IPS-NIHi7 (cell line): ENCODE measurements around the gene KRT16.
"Not testable (repeated sequence)": the region's sequence is repeated elsewhere in the genome, so short reads cannot be mapped to it uniquely, and the experiment has no call there.

Source experiments
- DNase-seq: peaks from one replicate; pipeline ENCODE4 v3.0.0; 2012; ENCODE audit warnings: mixed read lengths; ENCODE audit errors: extremely low spot score

The KRT16 gene

DNA sequence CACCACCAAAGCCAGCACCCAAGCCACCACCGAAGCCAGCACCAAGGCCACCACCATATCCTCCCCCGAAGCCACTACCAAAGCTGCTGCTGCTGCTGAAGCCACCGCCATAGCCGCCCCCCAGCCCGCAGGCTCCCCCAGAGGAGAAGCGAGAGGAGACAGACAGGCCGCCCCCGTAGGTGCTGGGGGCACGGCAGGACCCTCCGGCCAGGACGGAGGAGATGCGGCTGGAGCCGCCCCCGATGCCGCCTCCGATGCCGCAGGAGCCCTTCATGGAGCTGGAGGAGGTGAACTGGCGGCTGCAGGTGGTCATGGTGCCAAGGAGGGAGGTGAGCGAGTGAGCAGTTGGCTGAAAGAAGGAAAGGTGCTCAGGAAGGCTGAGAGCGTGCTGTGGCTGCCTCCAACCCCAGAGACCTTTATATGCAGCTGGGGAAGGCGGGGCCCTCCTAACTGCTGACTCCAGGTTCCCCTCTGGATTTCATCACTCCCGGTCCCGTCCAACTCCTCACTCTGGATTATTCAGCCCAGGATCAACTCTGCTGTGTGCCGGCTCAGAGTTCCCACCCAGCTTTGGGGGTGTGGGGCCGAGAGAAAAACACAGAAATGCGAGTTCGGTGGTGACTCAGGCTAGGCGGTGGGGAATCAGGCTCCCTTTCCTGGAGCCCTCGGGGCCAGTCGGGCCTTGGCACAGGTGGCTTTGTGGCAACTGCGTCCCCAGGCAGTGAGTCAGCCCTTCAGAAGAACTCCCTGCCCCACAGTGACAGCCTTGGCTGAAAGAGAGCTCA is at the start of gene KRT16:
Gene KRT16 (minus strand): TSS at position 392 of the 785 bp plus-strand sequence. CDS start 79 bp downstream, at position 313.
- not testable (repeated sequence) for DNase-seq

DNA sequence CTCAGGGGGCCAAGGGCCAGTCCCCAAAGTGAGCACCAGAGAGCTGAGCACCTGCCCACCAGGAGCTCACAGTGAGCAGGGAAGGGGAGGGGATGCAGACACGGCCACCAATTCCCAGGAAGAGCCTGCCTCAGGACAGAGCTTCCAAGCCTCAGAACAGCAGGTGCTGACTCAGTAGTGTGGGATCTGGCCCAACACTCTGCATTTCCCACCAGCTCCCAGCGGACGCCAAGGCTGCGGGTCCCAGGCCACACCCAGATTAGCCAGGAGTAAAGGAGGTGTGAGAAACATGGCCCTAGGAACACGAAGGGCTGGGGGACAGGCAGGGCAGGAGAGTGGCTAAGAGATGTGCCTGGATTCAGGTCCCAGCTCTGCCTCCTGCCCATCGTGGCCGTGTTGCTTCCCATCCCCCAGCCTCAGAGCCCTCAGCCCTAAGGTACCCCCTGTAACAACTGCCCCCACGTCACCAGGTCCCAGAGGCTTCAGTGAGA is 47.7 kb upstream of the KRT16 start:
- DNase-seq = no peak

DNA sequence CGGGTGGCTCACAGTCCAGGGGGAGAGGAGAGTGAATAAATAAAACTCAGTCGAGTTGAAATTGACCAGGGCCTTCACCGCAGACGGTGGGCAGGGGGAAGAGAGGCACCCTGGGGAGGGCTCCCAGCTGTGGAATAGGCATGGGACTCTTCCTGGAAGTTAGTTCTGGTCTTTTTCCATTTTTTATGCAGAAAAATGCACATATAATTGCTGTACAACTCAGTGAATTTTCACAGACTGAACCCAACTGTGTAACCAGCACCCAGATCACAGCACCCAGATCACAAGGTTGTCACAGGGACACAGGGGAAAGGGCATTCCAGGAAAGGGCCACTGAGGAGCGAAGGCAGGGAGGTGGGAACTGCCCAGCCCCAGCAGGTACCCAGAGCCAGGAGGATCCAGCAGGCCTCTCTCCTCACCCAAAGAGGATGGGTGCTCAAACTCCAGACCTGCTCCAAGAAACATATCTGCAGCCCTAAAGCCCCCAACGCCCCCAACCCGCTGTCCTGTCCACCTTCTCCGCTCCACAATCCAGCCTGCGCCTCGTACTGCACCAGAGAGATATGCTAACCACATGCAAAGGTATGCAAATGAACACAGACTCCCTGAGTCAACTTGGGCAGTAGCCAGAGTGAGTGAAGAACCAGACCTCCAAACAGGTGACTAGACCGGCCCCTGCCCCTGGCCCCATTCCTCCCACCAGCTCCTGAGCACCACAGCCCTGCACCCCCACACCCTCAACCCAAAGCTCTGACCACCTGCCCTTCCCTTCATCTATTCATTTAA is 47.1 kb upstream of the KRT16 start:
- DNase-seq = no peak

DNA sequence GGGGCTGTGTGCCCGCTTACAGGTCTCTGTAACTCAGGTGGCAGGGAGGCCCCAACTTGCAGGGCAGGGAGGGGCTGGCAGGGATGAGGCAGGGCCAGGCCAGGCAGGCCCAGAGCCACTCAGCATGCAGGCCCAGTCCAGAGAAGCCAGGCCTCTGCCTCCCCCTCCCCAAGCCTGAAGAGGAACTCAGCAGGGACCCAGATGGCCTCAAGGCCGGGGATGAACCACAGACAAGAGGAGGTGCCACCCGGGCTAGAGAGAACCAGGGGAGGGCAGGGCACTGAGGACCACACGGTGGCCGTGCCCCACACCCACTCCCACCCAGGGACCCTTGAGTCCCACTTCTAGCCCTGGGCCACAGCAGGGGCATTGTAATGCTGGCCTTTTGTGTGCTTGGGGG is 46.3 kb upstream of the KRT16 start:
- no peak for DNase-seq

DNA sequence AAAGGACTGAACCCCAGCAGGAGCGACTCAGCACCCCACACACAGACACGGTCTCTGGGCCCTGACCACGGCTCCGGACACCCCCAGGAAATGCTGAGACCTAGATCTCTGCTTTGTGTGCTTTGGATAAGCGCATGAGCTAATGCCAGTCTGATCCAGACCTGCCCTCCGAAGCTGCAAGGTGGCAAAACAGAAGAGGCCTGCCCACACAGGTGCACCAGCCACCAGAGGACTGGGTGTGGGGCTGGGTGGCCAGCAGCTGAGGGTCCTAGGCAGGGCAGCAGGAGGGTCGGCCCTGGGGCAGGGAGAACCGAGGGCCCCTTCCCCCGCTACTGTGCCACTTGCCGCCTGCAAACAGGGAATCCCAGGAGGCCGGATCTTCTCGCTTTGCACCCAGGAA is 45.4 kb upstream of the KRT16 start:
- no peak for DNase-seq

- DNase-seq = no peak
These were observed 44.7 kb upstream of the KRT16 start for GRCh38 chr17:41657176-41657754.

DNA sequence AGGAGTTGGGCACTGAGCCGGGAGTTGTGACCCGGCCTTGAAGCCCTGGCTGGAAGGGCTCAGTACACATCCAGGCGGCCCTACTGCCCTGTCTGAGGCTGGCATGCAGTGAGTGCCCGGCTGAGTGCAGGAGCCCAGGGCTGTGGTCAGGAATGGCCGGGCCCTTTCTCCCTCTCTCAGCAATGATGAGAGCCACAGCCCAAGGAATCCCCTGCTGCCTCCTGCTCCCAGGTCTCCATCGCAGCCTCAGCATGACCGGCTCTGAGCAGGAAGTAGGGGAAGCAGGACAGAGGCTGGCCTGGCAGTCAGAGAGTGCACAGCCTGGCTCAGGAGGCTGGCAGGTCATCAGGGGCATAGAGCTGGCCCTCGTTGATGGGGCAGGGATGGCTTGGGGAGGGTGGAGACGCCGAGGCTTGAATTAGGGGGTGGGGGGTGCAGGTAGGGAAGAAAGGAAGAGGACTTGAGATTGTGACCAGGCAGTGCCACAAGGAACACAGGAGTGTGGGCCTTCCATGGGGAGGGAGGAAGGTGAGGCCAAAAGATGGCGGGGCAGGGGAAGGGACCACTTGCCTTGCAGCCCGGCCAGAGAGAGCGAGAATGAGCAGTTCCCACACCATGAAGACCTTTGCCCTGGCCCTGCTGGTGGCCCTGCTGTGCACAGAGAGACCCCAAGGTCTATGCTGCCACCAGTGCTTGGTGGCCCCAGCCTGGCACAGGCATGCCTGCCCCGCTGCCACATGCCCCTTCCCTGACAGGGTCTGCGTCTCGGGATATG is 43.9 kb upstream of the KRT16 start:
- no peak for DNase-seq

DNA sequence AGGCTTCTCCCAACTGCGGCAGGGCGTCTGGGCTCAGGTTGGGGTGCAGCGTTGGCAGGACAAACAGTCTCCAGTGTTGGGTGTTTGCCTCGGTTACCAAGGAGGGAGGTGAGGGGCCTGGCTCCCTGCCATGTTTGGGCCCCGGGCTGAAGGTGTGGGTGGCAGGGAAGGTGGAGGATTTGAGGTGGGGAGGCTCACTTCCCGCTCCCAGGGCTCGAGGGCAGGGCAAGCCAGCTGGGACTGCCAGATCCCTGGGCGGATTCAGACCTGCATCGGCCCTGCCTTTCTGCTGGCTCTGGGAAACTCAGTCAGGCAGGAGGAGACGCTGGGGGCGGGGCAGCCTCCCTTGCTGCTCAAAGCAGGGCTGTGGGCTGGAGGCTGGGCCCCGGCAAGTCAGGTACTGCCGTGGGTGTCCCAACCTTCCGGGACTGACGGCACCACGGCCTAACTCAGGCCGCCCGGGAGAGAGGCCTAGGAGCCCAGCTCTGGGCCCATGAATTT is 43.1 kb upstream of the KRT16 start:
- peak; percentile 55 for DNase-seq

GRCh38 chr17:41654678-41655607 is 42.4 kb upstream of the KRT16 start:
- no peak for DNase-seq

DNA sequence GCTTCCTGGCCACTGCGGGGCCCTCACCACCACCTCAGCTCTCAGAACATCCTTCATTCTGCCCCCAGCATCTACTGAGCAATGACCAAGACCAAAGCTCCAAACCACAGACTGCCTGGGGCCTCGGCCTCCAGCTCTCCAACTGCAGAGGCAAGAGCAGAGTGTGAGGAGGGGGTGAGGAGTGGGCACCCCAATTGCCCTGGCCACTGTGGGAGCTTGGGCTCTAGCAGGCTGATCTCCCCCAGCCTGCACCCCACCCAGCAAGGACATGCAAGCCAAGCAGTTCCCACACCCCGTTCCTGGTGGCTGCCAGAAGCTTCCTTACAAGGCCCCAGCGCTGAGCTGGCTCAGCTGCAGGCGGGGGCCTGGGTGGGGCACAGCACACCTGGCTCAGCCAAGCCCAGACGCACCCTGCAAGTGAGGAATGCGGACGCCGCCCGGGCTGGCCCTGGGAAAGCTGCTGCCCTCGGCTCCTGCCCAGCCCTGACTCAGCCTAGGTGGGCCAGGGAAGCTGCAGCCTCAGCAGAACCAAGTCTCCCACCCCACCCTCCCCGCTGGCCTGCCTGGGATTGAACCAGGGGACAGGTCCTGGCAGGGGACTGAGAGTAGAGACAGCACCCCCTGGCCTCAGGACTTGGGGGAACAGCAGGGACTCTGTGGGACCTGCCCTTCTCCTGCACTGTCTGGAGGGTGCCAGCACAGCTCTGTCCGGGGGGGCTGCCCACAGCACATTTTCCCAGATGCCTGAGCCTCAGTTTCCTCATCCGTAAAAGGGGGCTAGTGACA is 41.5 kb upstream of the KRT16 start:
- DNase-seq = no peak

- DNase-seq = no peak
These were observed 40.9 kb upstream of the KRT16 start for GRCh38 chr17:41653421-41653820.

GRCh38 chr17:41652461-41652970 is 39.9 kb upstream of the KRT16 start:
- no peak for DNase-seq

DNA sequence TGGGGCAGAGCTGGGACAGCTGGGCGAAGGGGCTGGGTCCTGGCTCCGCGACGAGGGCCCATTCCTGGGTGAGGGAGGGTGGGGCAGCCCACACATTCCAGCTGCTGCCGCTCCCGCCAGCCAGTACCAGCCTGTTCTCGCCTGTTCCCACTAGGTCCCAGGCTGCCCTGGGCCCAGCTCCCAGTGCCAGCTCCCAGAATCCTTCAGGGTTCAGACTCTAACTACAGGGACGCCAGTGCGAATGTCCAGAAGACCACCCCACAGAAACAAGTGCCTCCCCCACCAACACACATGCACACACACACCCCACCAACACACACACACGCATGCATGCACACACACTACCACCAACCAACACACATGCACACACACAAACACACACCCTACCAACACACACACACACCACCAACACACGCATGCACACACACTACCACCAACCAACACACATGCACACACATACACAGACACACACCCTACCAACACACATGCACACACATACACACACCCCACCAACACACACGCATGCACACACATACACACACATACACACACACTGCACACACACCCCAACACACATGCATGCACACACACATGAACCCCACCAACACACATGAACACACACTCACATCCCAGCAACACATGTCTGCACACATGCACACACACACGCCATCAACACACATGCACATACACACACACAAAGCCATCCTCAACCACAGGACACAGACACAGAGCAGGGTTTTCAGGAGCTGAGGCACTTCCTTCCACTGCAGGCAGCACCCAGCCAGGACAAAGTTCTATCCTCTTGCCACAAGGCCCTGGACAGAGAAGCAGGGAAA is 39.3 kb upstream of the KRT16 start:
- DNase-seq = no peak

- no peak for DNase-seq
These were observed 38.4 kb upstream of the KRT16 start for GRCh38 chr17:41650794-41651624.

DNA sequence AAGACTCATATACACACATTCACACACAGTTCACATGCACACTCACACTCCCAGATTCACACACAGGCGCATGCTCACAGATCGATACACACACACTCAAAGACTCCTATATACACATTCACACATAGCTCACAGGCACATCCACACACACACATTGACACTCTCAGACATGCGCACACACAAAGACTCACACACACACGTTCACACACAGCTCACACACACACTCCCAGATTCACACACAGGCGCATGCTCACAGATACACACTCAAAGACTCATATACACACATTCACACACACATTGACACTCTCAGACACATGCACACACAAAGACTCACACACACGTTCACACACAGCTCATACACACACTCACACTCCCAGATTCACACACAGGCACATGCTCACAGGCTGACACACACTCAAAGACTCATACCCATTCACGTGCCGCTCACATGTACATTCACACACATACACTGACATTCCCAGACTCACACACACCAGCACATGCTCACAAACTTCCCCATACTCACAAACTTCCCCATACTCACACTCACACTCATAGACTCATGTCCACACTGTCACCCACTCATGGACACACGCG is 37.5 kb upstream of the KRT16 start:
- DNase-seq = no peak

- peak; percentile 90 for DNase-seq
These were observed 36.0 kb upstream of the KRT16 start for GRCh38 chr17:41648411-41649195.
